Breast epithelium (tissue), 4 donors: Measurements from ENCODE around the gene OGFOD3. TPM values are rescaled to one million over a fixed set of nuclear protein-coding genes. Genes with fewer than 3 reads are reported as not detected.

ENCODE experiments used
- DNase-seq, 2 donors: peaks; one replicate each; pipeline ENCODE4 v3.0.0-alpha.2; 2019; ENCODE audit warnings: low spot score in 2 of 2
- H3K27ac ChIP-seq, 2 donors: fragments of 200-600 bp; sonication (generic) in 1 of 2; one replicate each; pipeline ENCODE4 v1.5.1; 2016 to 2019; ENCODE audit warnings: mild to moderate bottlenecking in 1 of 2
- H3K27me3 ChIP-seq, 2 donors: fragments of 200-600 bp; sonication (generic) in 1 of 2; one replicate each; pipeline versions ENCODE4 v1.5.1 to v1.6.0; 2017 to 2019; ENCODE audit warnings: control low read depth in 1 of 2, mild to moderate bottlenecking in 1 of 2
- H3K36me3 ChIP-seq: fragments of 200-600 bp; one replicate; pipeline ENCODE4 v1.5.1; 2019
- H3K4me1 ChIP-seq, 2 donors: fragments of 200-600 bp; sonication (generic); one replicate each; pipeline ENCODE4 v1.5.1; 2016 to 2019; ENCODE audit warnings: control low read depth in 1 of 2
- H3K4me3 ChIP-seq, 3 donors: fragments of 200-600 bp; sonication (generic); 1 replicate in 2 of 3; 2 replicates in 1 of 3; pipeline ENCODE4 v1.5.1; 2016 to 2019; ENCODE audit warnings: mild to moderate bottlenecking in 3 of 3, moderate library complexity in 2 of 3
- H3K9me3 ChIP-seq, 2 donors: fragments of 200-600 bp; sonication (generic) in 1 of 2; one replicate each; pipeline ENCODE4 v1.5.1; 2016 to 2019; ENCODE audit warnings: control low read depth in 1 of 2
- CTCF ChIP-seq, 3 donors: fragments of 450-650 bp; IDR thresholded peaks; one replicate each; pipeline ENCODE4 v1.5.1; 2016 to 2017; ENCODE audit warnings: antibody characterized with exemption in 3 of 3, mild to moderate bottlenecking in 3 of 3, moderate library complexity in 3 of 3
- POLR2A ChIP-seq: fragments of 450-650 bp; IDR thresholded peaks from one replicate; pipeline ENCODE4 v1.6.1; 2016; ENCODE audit warnings: antibody characterized with exemption, mild to moderate bottlenecking, moderate library complexity
- POLR2AphosphoS5 ChIP-seq, 3 donors: sonication (generic); formaldehyde crosslinking; IDR thresholded peaks; one replicate each; pipeline ENCODE4 v1.6.1; 2017; ENCODE audit warnings: antibody characterized with exemption in 3 of 3
- intact Hi-C: fragments of 100-400 bp; cut with DNase I; formaldehyde crosslinking; loops from one replicate; pipeline ENCODE4 v1.15.1; 2023; ENCODE audit warnings: low total_unique reads
- total RNA-seq, 3 donors: library from RNA; depleted of rRNA; stranded (reverse); fragments of >200 nt; gene quantifications; one replicate each; pipeline ENCODE4 v1.1.0, GENCODE V29; 2016

Gene OGFOD3
- total RNA-seq, 3 donors from 2014 or later: 26.3 to 32.8 (median 28.5) TPM

GRCh38 chr17:82389379-82389778 lies 29.0 kb downstream of the OGFOD3 start:
- H3K27me3 ChIP-seq: peaks cover 0 to 22% of the 10 kb centered on the region in 2 donors
- H3K4me1 ChIP-seq: peaks cover 0 to 13% of the 10 kb centered on the region in 2 donors
- intact Hi-C loops: no loop called here
- no peak overlapping the region for H3K4me3 ChIP-seq
- no peaks in the 10 kb centered on the region for H3K36me3 ChIP-seq
- TF ChIP-seq POLR2AphosphoS5 (IDR thresholded peaks at IDR 0.05): no peak
- TF ChIP-seq POLR2A: no peak
- no peaks in the 10 kb centered on the region for H3K9me3 ChIP-seq
- no peak overlapping the region for H3K27ac ChIP-seq
- DNase-seq: no peak

- H3K27me3 ChIP-seq: peaks cover 0 to 22% of the 10 kb centered on the region in 2 donors
- H3K36me3 ChIP-seq: no peaks in the 10 kb centered on the region
- DNase-seq: no peak
- H3K9me3 ChIP-seq: no peaks in the 10 kb centered on the region
- no peak overlapping the region for H3K27ac ChIP-seq
- H3K4me3 ChIP-seq: no peak overlapping the region
- peaks cover 0 to 16% of the 10 kb centered on the region in 2 donors for H3K4me1 ChIP-seq
- intact Hi-C loops: no loop called here
- TF ChIP-seq POLR2A: no peak
- TF ChIP-seq CTCF (IDR thresholded peaks at IDR 0.05): no peak
- TF ChIP-seq POLR2AphosphoS5 (IDR thresholded peaks at IDR 0.05): no peak
Observed at GRCh38 chr17:82388922-82389283, 29.5 kb downstream of the OGFOD3 start.

GRCh38 chr17:82388223-82388921 lies 30.0 kb downstream of the OGFOD3 start:
- H3K36me3 ChIP-seq: no peaks in the 10 kb centered on the region

GRCh38 chr17:82387705-82388106 lies 30.7 kb downstream of the OGFOD3 start:
- no peaks in the 10 kb centered on the region for H3K36me3 ChIP-seq
- intact Hi-C loops: no loop called here
- no peak for TF ChIP-seq POLR2AphosphoS5 (IDR thresholded peaks at IDR 0.05)
- no peak for TF ChIP-seq CTCF (IDR thresholded peaks at IDR 0.05)
- no peak for TF ChIP-seq POLR2A

More at GRCh38 chr17:82388223-82388921, 30.0 kb downstream of the OGFOD3 start:
- no peak overlapping the region for H3K27ac ChIP-seq
- H3K4me1 ChIP-seq: peaks cover 0 to 16% of the 10 kb centered on the region in 2 donors
- DNase-seq: no peak
- peaks cover 0 to 22% of the 10 kb centered on the region in 2 donors for H3K27me3 ChIP-seq
- TF ChIP-seq POLR2AphosphoS5 (IDR thresholded peaks at IDR 0.05) (no peak), POLR2A (no peak), CTCF (IDR thresholded peaks at IDR 0.05) (no peak)
- H3K9me3 ChIP-seq: no peaks in the 10 kb centered on the region
- intact Hi-C loops: no loop called here
- no peak overlapping the region for H3K4me3 ChIP-seq

GRCh38 chr17:82386881-82387704 lies 31.3 kb downstream of the OGFOD3 start:
- H3K36me3 ChIP-seq: no peaks in the 10 kb centered on the region
- intact Hi-C loops: no loop called here
- no peak for DNase-seq
- TF ChIP-seq CTCF (IDR thresholded peaks at IDR 0.05) (no peak), POLR2AphosphoS5 (IDR thresholded peaks at IDR 0.05) (no peak), POLR2A (no peak)
- no peak overlapping the region for H3K27ac ChIP-seq
- no peaks in the 10 kb centered on the region for H3K9me3 ChIP-seq
- peaks cover 0 to 16% of the 10 kb centered on the region in 2 donors for H3K4me1 ChIP-seq
- H3K4me3 ChIP-seq: no peak overlapping the region
- peaks cover 0 to 29% of the 10 kb centered on the region in 2 donors for H3K27me3 ChIP-seq

More at GRCh38 chr17:82387705-82388106, 30.7 kb downstream of the OGFOD3 start:
- no peak overlapping the region for H3K27ac ChIP-seq
- peaks cover 0 to 27% of the 10 kb centered on the region in 2 donors for H3K27me3 ChIP-seq
- H3K4me1 ChIP-seq: peaks cover 0 to 16% of the 10 kb centered on the region in 2 donors
- no peaks in the 10 kb centered on the region for H3K9me3 ChIP-seq
- H3K4me3 ChIP-seq: no peak overlapping the region
- no peak for DNase-seq
